Stomach smooth muscle (tissue), 2 donors: ENCODE data around the gene CHMP6.
A peak's percentile ranks its signal among the peaks of the same experiment; 100 is the strongest.

Experiments used
- H3K27ac ChIP-seq: one replicate; pipeline ENCODE4 v1.7.0; 2013; ENCODE audit warnings: mild to moderate bottlenecking, low read length, inconsistent platforms
- H3K27me3 ChIP-seq, 2 donors: one replicate each; pipeline ENCODE4 v1.7.0; 2013; ENCODE audit warnings: low read length in 2 of 2; ENCODE audit not compliant: insufficient read depth in 2 of 2, control insufficient read depth in 1 of 2
- H3K36me3 ChIP-seq, 2 donors: one replicate each; pipeline ENCODE4 v1.7.0; 2013; ENCODE audit warnings: low read length in 2 of 2; ENCODE audit not compliant: control insufficient read depth in 2 of 2, insufficient read depth in 2 of 2
- H3K4me1 ChIP-seq: one replicate; pipeline ENCODE4 v1.7.0; 2013; ENCODE audit warnings: low read length; ENCODE audit not compliant: control insufficient read depth, insufficient read depth
- H3K4me3 ChIP-seq, 2 donors: one replicate each; pipeline ENCODE4 v1.7.0; 2013; ENCODE audit warnings: low read length in 2 of 2
- H3K9ac ChIP-seq, 2 donors: one replicate each; pipeline ENCODE4 v1.7.0; 2013; ENCODE audit warnings: low read length in 2 of 2, mild to moderate bottlenecking in 1 of 2
- H3K9me3 ChIP-seq, 2 donors: one replicate each; pipeline ENCODE4 v1.7.0; 2013; ENCODE audit warnings: low read length in 2 of 2; ENCODE audit not compliant: control insufficient read depth in 2 of 2
- donor health status: healthy.
- donor health status: Pancreatic carcinoma.

The CHMP6 gene

GRCh38 chr17:80998118-80998747, 6.6 kb downstream of the CHMP6 start:
- Histone ChIP-seq H3K27ac (no peak overlapping the region), H3K27me3 (peaks cover 0 to 1% of the 10 kb centered on the region in 2 donors), H3K9ac (no peak overlapping the region), H3K36me3 (peaks cover 19 to 33% of the 10 kb centered on the region in 2 donors), H3K9me3 (no peaks in the 10 kb centered on the region), H3K4me1 (peaks cover 23% of the 10 kb centered on the region), H3K4me3 (no peak overlapping the region)

GRCh38 chr17:80998748-80999535, 7.3 kb downstream of the CHMP6 start:
- Histone ChIP-seq H3K9me3 (no peaks in the 10 kb centered on the region), H3K9ac (no peak overlapping the region), H3K27ac (no peak overlapping the region), H3K4me3 (no peak overlapping the region), H3K4me1 (peaks cover 18% of the 10 kb centered on the region), H3K27me3 (peaks cover 2 to 8% of the 10 kb centered on the region in 2 donors), H3K36me3 (peaks cover 19 to 33% of the 10 kb centered on the region in 2 donors)

- H3K36me3 ChIP-seq: peaks cover 19 to 33% of the 10 kb centered on the region in 2 donors
- peaks cover 19% of the 10 kb centered on the region for H3K4me1 ChIP-seq
- no peak overlapping the region for H3K9ac ChIP-seq
- no peaks in the 10 kb centered on the region for H3K9me3 ChIP-seq
- no peak overlapping the region for H3K27ac ChIP-seq
- H3K27me3 ChIP-seq: peaks cover 6 to 14% of the 10 kb centered on the region in 2 donors
- H3K4me3 ChIP-seq: no peak overlapping the region
Observed at GRCh38 chr17:80999536-81000333, 8.1 kb downstream of the CHMP6 start.

GRCh38 chr17:81000334-81000630, 8.6 kb downstream of the CHMP6 start:
- Histone ChIP-seq H3K9ac (no peak overlapping the region), H3K4me1 (peaks cover 21% of the 10 kb centered on the region), H3K36me3 (peaks cover 14 to 28% of the 10 kb centered on the region in 2 donors), H3K27me3 (peaks cover 8 to 16% of the 10 kb centered on the region in 2 donors), H3K27ac (no peak overlapping the region), H3K4me3 (no peak overlapping the region), H3K9me3 (no peaks in the 10 kb centered on the region)

- Histone ChIP-seq H3K4me1 (peaks cover 21% of the 10 kb centered on the region), H3K27me3 (peaks cover 8 to 16% of the 10 kb centered on the region in 2 donors), H3K9ac (no peak overlapping the region), H3K27ac (no peak overlapping the region), H3K4me3 (no peak overlapping the region), H3K9me3 (no peaks in the 10 kb centered on the region), H3K36me3 (peaks cover 9 to 26% of the 10 kb centered on the region in 2 donors)
Observed at GRCh38 chr17:81000631-81001357, 9.2 kb downstream of the CHMP6 start.

- no peaks in the 10 kb centered on the region for H3K9me3 ChIP-seq
- H3K27me3 ChIP-seq: peaks cover 8 to 16% of the 10 kb centered on the region in 2 donors
- H3K27ac ChIP-seq: no peak overlapping the region
- H3K9ac ChIP-seq: no peak overlapping the region
- H3K36me3 ChIP-seq: peaks cover 8 to 20% of the 10 kb centered on the region in 2 donors
- peaks cover 21% of the 10 kb centered on the region for H3K4me1 ChIP-seq
- no peak overlapping the region for H3K4me3 ChIP-seq
Observed at GRCh38 chr17:81002013-81002384, 10.4 kb downstream of the CHMP6 start.

- Histone ChIP-seq H3K9ac (no peak overlapping the region), H3K4me1 (peaks cover 21% of the 10 kb centered on the region), H3K9me3 (no peaks in the 10 kb centered on the region), H3K27me3 (peaks cover 8 to 16% of the 10 kb centered on the region in 2 donors), H3K27ac (no peak overlapping the region), H3K36me3 (peaks cover 8 to 17% of the 10 kb centered on the region in 2 donors), H3K4me3 (no peak overlapping the region)
Observed at GRCh38 chr17:81002409-81003361, 11.0 kb downstream of the CHMP6 start.

- peaks cover 0 to 5% of the 10 kb centered on the region in 2 donors for H3K36me3 ChIP-seq
- peak overlapping the region in 1 of 2 donors; percentile 54 for H3K4me3 ChIP-seq
- no peak overlapping the region for H3K9ac ChIP-seq
- peaks cover 8 to 16% of the 10 kb centered on the region in 2 donors for H3K27me3 ChIP-seq
- H3K4me1 ChIP-seq: peaks cover 21% of the 10 kb centered on the region
- no peaks in the 10 kb centered on the region for H3K9me3 ChIP-seq
- no peak overlapping the region for H3K27ac ChIP-seq
Observed at GRCh38 chr17:81003711-81004475, 12.3 kb downstream of the CHMP6 start.

GRCh38 chr17:81006891-81007290, 15.2 kb downstream of the CHMP6 start:
- Histone ChIP-seq H3K4me3 (no peak overlapping the region), H3K9me3 (no peaks in the 10 kb centered on the region)

More at GRCh38 chr17:81006891-81007290, 15.2 kb downstream of the CHMP6 start:
- Histone ChIP-seq H3K27ac (no peak overlapping the region), H3K27me3 (peaks cover 8 to 16% of the 10 kb centered on the region in 2 donors), H3K9ac (no peak overlapping the region), H3K36me3 (no peaks in the 10 kb centered on the region), H3K4me1 (peaks cover 20% of the 10 kb centered on the region)
